Erythroblast (primary cell): ENCODE measurements around the gene CPEB4.

ENCODE experiments used
- DNase-seq, 2 experiments: peaks; one replicate each; lab custom pipeline; 2025; lab: John Stamatoyannopoulos, UW
- GATA1 ChIP-seq: IDR thresholded peaks from 2 replicates; pipeline ENCODE4 v1.6.1; 2011; ENCODE audit warnings: low read depth, mild to moderate bottlenecking, control low read depth, low read length, moderate library complexity
- POLR2A ChIP-seq: IDR thresholded peaks from 2 replicates; pipeline ENCODE4 v1.6.1; 2011; ENCODE audit warnings: mild to moderate bottlenecking, low read length

The CPEB4 gene

GRCh38 chr5:173866858-173867679, 21.1 kb upstream of the CPEB4 start:
- TF ChIP-seq GATA1: no peak
- no peak for DNase-seq

GRCh38 chr5:173868096-173868880, 19.9 kb upstream of the CPEB4 start:
- no peak for DNase-seq

GRCh38 chr5:173869316-173869715, 18.8 kb upstream of the CPEB4 start:
- DNase-seq: no peak
- TF ChIP-seq GATA1 (no peak), POLR2A (no peak)

More at GRCh38 chr5:173868096-173868880, 19.9 kb upstream of the CPEB4 start:
- TF ChIP-seq GATA1: no peak
- TF ChIP-seq POLR2A: no peak

GRCh38 chr5:173872957-173873305, 15.2 kb upstream of the CPEB4 start:
- TF ChIP-seq GATA1 (no peak), POLR2A (no peak)

DNA sequence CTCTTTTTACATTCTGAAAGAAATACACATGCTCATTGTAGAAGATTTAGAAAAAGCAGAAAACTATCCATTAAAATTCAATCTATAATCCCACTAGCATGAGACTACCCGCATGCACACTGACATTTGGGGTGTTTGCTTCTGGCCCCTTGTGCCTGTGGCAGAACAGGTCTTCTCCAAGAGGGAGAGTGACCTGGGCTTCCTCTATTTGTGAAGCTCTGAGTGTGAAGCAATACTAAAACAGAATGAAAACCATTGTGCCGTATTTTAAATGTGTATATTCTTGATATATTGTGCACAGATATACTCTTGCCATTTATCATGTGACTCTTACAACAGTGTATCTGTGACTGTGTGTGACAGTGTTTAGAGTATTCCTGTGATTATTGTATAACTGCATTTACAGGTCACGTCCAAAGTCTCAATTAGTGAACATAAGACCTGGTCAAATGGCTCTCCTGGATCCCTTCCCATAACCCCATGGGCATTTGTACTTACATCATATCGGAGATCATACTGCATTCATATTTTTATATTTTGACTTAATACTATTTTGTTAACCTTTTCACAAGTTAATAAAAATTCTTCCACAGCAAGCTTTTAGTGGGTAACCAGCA, 14.7 kb upstream of the CPEB4 start:
- TF ChIP-seq GATA1 (no peak), POLR2A (no peak)
- DNase-seq: no peak

More at GRCh38 chr5:173872957-173873305, 15.2 kb upstream of the CPEB4 start:
- DNase-seq: no peak

GRCh38 chr5:173875189-173875588, 13.0 kb upstream of the CPEB4 start:
- DNase-seq: no peak
- no peak for TF ChIP-seq POLR2A
- no peak for TF ChIP-seq GATA1

- peak; percentile 69 to 89 for DNase-seq
- TF ChIP-seq POLR2A: peak; percentile 46
- TF ChIP-seq GATA1: no peak
These were observed 9.8 kb upstream of the CPEB4 start for GRCh38 chr5:173878224-173878967.

DNA sequence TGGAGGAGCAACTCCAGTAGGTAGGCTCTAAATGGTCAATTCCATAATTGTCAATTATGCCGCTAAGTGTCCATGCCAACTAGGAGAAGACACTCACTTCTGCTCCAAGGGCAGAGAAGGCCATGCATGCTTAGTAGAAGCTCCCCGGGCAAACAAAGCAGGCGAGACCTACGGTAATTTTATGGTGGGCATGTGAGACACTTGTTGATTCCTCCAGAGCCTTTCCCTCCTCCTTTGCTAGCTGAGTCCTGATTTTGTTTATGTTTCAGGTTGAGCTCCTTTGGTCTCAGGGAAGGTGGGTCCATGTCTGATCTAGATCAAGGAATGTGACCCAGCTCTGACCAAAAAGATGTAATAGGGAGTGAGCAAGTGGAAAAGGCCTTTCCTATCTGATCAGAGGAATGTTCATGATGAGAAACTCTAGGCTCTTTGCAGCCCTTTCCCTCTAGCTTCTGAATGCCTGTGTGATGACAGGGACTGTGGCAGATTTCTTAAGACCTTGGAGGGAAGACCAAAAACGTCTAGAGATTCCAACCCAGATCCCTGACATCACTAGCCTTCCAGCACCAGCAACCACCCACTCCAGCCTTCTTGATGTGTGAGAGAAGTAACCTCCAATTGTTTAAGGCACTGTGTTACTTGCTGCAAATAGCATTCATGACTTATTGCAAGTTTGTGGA, 7.7 kb upstream of the CPEB4 start:
- DNase-seq: no peak
- TF ChIP-seq POLR2A: no peak
- TF ChIP-seq GATA1: no peak

GRCh38 chr5:173881811-173882575, 6.2 kb upstream of the CPEB4 start:
- TF ChIP-seq POLR2A (no peak), GATA1 (no peak)
- no peak for DNase-seq

- no peak for TF ChIP-seq GATA1
- no peak for TF ChIP-seq POLR2A
- no peak for DNase-seq
These were observed 5.5 kb upstream of the CPEB4 start for GRCh38 chr5:173882632-173883031.

DNA sequence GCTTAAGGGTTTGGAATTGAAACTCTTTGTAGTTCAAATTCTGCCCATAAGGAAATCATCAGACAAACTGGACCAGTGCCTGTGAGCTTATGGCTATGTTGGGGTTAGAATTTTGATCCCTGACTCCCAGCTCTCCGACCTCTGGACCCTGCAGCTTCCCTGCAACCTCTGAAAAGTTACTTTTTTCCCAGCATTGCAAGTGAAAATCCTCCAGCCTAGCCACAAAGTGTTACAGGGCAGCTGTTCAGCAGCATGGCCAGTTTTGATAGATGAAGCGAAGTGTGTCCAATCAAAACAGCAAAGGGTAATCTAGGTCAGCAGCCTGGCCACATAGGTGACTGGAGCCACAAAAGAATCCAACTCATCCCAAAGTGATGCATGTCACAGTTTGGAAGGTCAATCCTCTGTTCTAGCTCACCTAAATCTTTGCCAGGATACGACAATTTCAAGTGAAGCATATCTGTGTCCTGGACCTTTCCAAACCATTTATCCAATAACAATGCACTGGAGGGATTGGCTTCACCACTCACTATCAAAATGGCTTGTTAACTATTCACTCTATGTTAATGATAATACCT, 4.7 kb upstream of the CPEB4 start:
- DNase-seq: no peak
- TF ChIP-seq GATA1 (no peak), POLR2A (no peak)

DNA sequence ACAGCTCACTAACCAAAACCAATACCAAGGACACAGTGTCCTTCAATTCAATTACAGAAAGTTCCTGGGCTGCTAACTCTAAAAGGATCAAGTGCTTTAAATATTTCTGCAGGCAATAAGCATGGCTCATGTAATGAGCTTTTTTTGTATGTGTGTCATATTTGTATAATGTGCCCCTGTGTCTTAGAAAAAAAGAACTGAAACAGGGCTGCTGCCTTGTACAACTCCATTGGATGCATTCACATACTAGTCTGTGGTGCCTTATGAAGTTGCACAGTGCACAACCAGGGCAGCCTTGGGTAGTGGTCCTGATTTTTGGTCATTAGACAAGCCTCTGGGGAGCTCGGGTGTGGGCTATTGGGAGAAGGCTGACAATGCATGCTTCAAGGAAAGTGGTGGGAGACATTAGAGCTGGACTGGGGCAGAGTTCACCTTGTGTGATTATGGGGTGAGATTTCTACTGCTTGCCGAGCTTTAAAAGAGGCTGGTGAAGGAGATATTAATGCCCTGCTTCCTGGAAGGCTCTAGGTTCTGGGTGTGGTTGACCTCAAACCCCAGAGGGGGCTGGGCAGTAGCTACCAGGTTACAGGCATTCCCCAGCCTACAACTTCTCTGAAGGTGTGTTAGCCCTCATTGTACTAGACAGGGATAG, 3.6 kb upstream of the CPEB4 start:
- no peak for TF ChIP-seq GATA1
- peak; percentile 9 for TF ChIP-seq POLR2A
- DNase-seq: peak; percentile 81 to 85
